ENCODE data around the gene HSD11B2.

Gene HSD11B2

DNA sequence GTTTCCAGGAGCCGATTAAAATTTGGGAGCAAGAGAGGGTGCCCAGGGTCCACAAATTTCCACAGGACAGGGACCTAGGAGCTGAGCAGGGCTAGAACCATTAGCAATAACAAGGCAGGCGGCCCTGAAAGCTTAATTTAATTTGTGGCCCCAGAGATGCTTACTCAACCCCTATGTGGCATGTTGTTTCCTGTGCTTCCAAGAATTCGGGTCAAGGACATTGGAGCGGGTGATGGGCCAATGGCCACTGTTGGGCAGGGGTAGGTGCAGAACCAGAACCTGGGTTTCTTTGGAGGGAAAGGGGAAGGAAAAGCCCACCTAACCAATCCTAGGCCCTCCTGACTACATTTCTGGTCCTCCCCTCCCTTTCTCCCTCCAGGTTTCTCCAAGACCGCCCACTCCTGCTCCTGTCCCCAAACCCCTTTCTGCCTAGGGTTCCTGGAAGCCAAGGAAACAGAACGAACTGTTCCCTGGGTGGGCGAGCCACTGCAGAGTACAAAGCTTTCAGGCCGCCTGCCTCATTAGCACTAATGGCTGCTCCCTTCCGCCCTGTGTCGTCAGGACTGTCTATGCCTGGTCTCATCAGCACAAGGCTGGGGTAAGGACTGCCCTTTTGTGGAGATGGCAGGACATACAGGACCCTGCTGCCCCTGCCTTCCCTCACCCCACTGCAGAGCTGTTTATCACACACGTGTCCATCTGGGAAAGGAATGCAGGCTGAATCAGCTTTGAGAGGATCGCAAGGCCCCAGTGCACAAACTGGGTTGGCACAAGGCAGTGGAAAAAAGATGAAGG is 53.0 kb downstream of the HSD11B2 start:
- no peak overlapping the region for H3K27ac ChIP-seq

GRCh38 chr16:67486805-67487204 is 55.9 kb downstream of the HSD11B2 start:
- H3K27ac ChIP-seq = no peak overlapping the region
- TF ChIP-seq, protein P1, sequence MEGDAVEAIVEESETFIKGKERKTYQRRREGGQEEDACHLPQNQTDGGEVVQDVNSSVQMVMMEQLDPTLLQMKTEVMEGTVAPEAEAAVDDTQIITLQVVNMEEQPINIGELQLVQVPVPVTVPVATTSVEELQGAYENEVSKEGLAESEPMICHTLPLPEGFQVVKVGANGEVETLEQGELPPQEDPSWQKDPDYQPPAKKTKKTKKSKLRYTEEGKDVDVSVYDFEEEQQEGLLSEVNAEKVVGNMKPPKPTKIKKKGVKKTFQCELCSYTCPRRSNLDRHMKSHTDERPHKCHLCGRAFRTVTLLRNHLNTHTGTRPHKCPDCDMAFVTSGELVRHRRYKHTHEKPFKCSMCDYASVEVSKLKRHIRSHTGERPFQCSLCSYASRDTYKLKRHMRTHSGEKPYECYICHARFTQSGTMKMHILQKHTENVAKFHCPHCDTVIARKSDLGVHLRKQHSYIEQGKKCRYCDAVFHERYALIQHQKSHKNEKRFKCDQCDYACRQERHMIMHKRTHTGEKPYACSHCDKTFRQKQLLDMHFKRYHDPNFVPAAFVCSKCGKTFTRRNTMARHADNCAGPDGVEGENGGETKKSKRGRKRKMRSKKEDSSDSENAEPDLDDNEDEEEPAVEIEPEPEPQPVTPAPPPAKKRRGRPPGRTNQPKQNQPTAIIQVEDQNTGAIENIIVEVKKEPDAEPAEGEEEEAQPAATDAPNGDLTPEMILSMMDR (conservative IDR thresholded peaks at IDR 0.05) = no peak
- TF ChIP-seq ZFX (IDR thresholded peaks at IDR 0.05) = no peak

More for the DNA sequence above, 53.0 kb downstream of the HSD11B2 start:
- TF ChIP-seq ZFX (IDR thresholded peaks at IDR 0.05) = no peak
- TF ChIP-seq, protein P1 (conservative IDR thresholded peaks at IDR 0.05) = no peak
